Measurements from ENCODE around the gene BPIFB2.
"Not testable (repeated sequence)": the region's sequence is repeated elsewhere in the genome, so short reads cannot be mapped to it uniquely, and the experiment has no call there.

Gene BPIFB2

GRCh38 chr20:32962053-32962452, 45.5 kb upstream of the BPIFB2 start:
- TF ChIP-seq CTCF (conservative IDR thresholded peaks at IDR 0.05; ENCODE audit: low read depth) = no peak
- H3K27ac ChIP-seq = no peak overlapping the region
- DNase-seq (ENCODE audit: low spot score) = no peak
- ChIA-PET CTCF (interaction anchor here (0.5 to 0.8 kb wide), 2 partner anchors 20 to 24 kb away, joined by 3 read pairs; no protein-coding TSS in a partner anchor), POLR2A (ENCODE audit: low non-redundant PET) (no interaction called here)

- CTCF ChIA-PET = interaction anchor here (0.5 kb wide), 1 partner anchor 20 kb away, joined by 3 read pairs; no protein-coding TSS in a partner anchor
Measured at GRCh38 chr20:32962646-32963045, 44.9 kb upstream of the BPIFB2 start.

GRCh38 chr20:32963176-32963575, 44.3 kb upstream of the BPIFB2 start:
- CTCF ChIA-PET = interaction anchor here (0.7 kb wide), 1 partner anchor 1765 kb away, joined by 3 read pairs; no protein-coding TSS in a partner anchor
- DNase-seq (ENCODE audit: low spot score) = no peak
- no peak for TF ChIP-seq CTCF (conservative IDR thresholded peaks at IDR 0.05; ENCODE audit: low read depth)
- POLR2A ChIA-PET (ENCODE audit: low non-redundant PET) = no interaction called here
- no peak overlapping the region for H3K27ac ChIP-seq

More at GRCh38 chr20:32962646-32963045, 44.9 kb upstream of the BPIFB2 start:
- H3K27ac ChIP-seq; POLR2A ChIA-PET (ENCODE audit: low non-redundant PET); DNase-seq (ENCODE audit: low spot score): not testable (repeated sequence)

- TF ChIP-seq CTCF (conservative IDR thresholded peaks at IDR 0.05; ENCODE audit: low read depth) = no peak
- ChIA-PET POLR2A (ENCODE audit: low non-redundant PET) (no interaction called here), CTCF (interaction anchor here (0.6 to 0.7 kb wide), 2 partner anchors 14 to 19 kb away, joined by 3 read pairs; no protein-coding TSS in a partner anchor)
- no peak for DNase-seq (ENCODE audit: low spot score)
- H3K27ac ChIP-seq = no peak overlapping the region
Measured at GRCh38 chr20:32964575-32964974, 42.9 kb upstream of the BPIFB2 start.

GRCh38 chr20:32965115-32965514, 42.4 kb upstream of the BPIFB2 start:
- CTCF ChIA-PET = no interaction called here
- no peak for DNase-seq (ENCODE audit: low spot score)
- H3K27ac ChIP-seq = no peak overlapping the region
- no peak for TF ChIP-seq CTCF (conservative IDR thresholded peaks at IDR 0.05; ENCODE audit: low read depth)
- POLR2A ChIA-PET (ENCODE audit: low non-redundant PET) = no interaction called here

GRCh38 chr20:32965581-32966373, 41.7 kb upstream of the BPIFB2 start:
- POLR2A ChIA-PET (ENCODE audit: low non-redundant PET) = no interaction called here
- no peak overlapping the region for H3K27ac ChIP-seq

More at GRCh38 chr20:32965581-32966373, 41.7 kb upstream of the BPIFB2 start:
- TF ChIP-seq CTCF (conservative IDR thresholded peaks at IDR 0.05; ENCODE audit: low read depth) = no peak
- no peak for DNase-seq (ENCODE audit: low spot score)
- CTCF ChIA-PET = no interaction called here

Measured in RWPE1 (cell line).